Vagina (tissue), 2 donors: ENCODE data around the gene GADD45GIP1. TPM values are rescaled to one million over a fixed set of nuclear protein-coding genes. Genes with fewer than 3 reads are reported as not detected.
A peak's percentile ranks its signal among the peaks of the same experiment; 100 is the strongest.

Experiments
- DNase-seq, 2 donors: peaks; one replicate each; pipeline ENCODE4 v3.0.0-alpha.2; 2017; ENCODE audit errors: extremely low spot score in 2 of 2
- H3K27ac ChIP-seq: fragments of 200-600 bp; sonication (generic); one replicate; pipeline ENCODE4 v1.5.1; 2019
- H3K27me3 ChIP-seq: fragments of 200-600 bp; sonication (generic); one replicate; pipeline ENCODE4 v1.5.1; 2019
- H3K36me3 ChIP-seq, 2 donors: fragments of 200-600 bp; sonication (generic); one replicate each; pipeline ENCODE4 v1.5.1; 2017 to 2019
- H3K4me1 ChIP-seq: fragments of 200-600 bp; sonication (generic); one replicate; pipeline ENCODE4 v1.5.1; 2019
- H3K4me3 ChIP-seq, 2 donors: fragments of 200-600 bp; sonication (generic); 1 replicate in 1 of 2; 2 replicates in 1 of 2; pipeline ENCODE4 v1.5.1; 2016 to 2019
- H3K9me3 ChIP-seq: fragments of 200-600 bp; sonication (generic); one replicate; pipeline ENCODE4 v1.5.1; 2019
- POLR2A ChIP-seq, 2 donors: fragments of 450-650 bp; IDR thresholded peaks; one replicate each; pipeline ENCODE4 v1.6.1; 2017; ENCODE audit warnings: antibody characterized with exemption in 2 of 2, mild to moderate bottlenecking in 2 of 2, moderate library complexity in 2 of 2
- POLR2AphosphoS5 ChIP-seq, 2 donors: sonication (generic); formaldehyde crosslinking; IDR thresholded peaks; one replicate each; pipeline ENCODE4 v1.9.0; 2017; ENCODE audit warnings: antibody characterized with exemption in 2 of 2, mild to moderate bottlenecking in 2 of 2, low read depth in 1 of 2; ENCODE audit not compliant: insufficient read depth in 1 of 2
- intact Hi-C: fragments of 100-400 bp; cut with DNase I; formaldehyde crosslinking; loops from one replicate; pipeline ENCODE4 v1.15.1; 2023
- total RNA-seq: library from RNA; depleted of rRNA; stranded (reverse); fragments of >200 nt; gene quantifications from one replicate; pipeline ENCODE4 v1.2.3, GENCODE V29; 2016
- TF ChIP-seq, protein P1 (sequence below), 3 experiments: fragments of 450-650 bp in 2 of 3; fragments of 200-600 bp in 1 of 3; sonication (generic) in 1 of 3; IDR thresholded peaks; one replicate each; pipeline ENCODE4 v1.5.1; 2017 to 2019; ENCODE audit warnings: antibody characterized with exemption in 3 of 3, mild to moderate bottlenecking in 2 of 3, moderate library complexity in 2 of 3

Gene GADD45GIP1
- total RNA-seq, 1 donor from 2014 or later: 80.3 TPM

DNA sequence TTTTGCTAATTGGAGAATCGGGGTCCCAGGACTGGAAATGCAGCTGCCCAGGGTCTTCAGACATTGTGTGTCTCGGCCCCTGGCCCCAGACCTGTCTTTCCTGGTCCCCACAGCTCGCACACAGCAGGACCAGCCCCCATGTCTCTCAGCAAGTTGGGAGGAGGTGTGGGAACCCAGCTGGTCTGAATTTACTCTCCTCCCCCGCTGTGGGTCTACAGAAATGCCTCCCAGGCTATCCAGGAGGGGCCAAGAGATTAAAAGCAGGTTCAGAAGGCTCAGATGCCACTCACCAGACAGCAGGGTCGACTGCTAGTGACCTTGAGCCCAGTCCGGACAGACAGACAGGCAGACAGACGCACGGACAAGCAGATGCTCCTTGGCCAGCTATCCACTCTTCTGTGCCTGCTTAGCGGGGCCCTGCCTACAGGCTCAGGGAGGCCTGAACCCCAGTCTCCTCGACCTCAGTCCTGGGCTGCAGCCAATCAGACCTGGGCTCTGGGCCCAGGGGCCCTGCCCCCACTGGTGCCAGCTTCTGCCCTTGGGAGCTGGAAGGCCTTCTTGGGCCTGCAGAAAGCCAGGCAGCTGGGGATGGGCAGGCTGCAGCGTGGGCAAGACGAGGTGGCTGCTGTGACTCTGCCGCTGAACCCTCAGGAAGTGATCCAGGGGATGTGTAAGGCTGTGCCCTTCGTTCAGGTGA is 12.4 kb upstream of the GADD45GIP1 start, which contains the start of gene DAND5:
TSS of gene DAND5 (plus strand) at position 285 of the 697 bp plus-strand sequence. CDS start at position 370, 85 bp downstream.
- Histone ChIP-seq H3K9me3 (no peaks in the 10 kb centered on the region), H3K4me3 (no peak within 1 kb of the TSS), H3K27me3 (no peaks in the 10 kb centered on the region), H3K36me3 (no peaks in the 10 kb centered on the region), H3K4me1 (peaks cover 5% of the 10 kb centered on the region), H3K27ac (no peak within 1 kb of the TSS)
- intact Hi-C loops: no loop called here
- DNase-seq: no peak
- no peak for TF ChIP-seq POLR2AphosphoS5 (IDR thresholded peaks at IDR 0.05; ENCODE audit: insufficient read depth in 1 of 2, low read depth in 1 of 2)
- TF ChIP-seq, protein P1, sequence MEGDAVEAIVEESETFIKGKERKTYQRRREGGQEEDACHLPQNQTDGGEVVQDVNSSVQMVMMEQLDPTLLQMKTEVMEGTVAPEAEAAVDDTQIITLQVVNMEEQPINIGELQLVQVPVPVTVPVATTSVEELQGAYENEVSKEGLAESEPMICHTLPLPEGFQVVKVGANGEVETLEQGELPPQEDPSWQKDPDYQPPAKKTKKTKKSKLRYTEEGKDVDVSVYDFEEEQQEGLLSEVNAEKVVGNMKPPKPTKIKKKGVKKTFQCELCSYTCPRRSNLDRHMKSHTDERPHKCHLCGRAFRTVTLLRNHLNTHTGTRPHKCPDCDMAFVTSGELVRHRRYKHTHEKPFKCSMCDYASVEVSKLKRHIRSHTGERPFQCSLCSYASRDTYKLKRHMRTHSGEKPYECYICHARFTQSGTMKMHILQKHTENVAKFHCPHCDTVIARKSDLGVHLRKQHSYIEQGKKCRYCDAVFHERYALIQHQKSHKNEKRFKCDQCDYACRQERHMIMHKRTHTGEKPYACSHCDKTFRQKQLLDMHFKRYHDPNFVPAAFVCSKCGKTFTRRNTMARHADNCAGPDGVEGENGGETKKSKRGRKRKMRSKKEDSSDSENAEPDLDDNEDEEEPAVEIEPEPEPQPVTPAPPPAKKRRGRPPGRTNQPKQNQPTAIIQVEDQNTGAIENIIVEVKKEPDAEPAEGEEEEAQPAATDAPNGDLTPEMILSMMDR (IDR thresholded peaks at IDR 0.05): no peak
- no peak for TF ChIP-seq POLR2A (IDR thresholded peaks at IDR 0.05)

DNA sequence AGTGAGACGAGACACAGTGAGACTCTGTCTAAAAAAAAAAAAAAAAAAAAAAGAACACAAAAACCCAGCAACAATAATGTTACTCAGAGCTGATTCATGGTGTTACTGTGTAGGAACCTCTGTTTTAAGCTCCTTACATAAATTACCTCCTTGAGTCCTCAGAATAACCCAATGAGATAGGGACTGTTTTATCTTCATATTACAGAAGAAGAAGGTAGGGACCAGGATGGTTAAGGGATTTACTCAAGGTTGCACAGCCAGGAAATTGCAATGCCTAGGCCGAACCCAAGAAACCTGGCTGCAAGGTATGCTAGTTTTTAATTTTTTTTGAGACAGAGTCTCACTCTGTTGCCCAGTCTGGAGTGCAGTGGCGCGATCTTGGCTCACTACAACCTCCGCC is 10.9 kb upstream of the GADD45GIP1 start:
- no peaks in the 10 kb centered on the region for H3K9me3 ChIP-seq
- H3K27ac ChIP-seq: no peak overlapping the region
- intact Hi-C loops: no loop called here
- no peaks in the 10 kb centered on the region for H3K36me3 ChIP-seq
- no peak for TF ChIP-seq POLR2A (IDR thresholded peaks at IDR 0.05)
- TF ChIP-seq, protein P1 (IDR thresholded peaks at IDR 0.05): no peak
- H3K4me1 ChIP-seq: peaks cover 5% of the 10 kb centered on the region
- no peak overlapping the region for H3K4me3 ChIP-seq
- H3K27me3 ChIP-seq: no peaks in the 10 kb centered on the region
- DNase-seq: no peak

DNA sequence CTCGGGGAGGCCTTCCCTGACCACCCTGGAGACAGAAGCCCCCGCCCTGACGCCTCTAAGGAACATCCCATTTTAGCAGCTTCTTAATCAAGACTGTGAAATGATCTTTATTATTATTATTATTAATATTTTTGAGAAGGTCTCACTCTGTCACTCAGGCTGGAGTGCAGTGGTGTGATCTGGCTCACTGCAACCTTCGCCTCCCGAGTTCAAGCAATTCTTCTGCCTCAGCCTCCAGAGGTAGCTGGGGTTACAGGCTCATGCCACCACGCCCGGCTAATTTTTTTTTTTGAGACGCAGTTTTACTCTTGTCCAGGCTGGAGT is 8.8 kb upstream of the GADD45GIP1 start:
- TF ChIP-seq, protein P1 (IDR thresholded peaks at IDR 0.05): no peak
- TF ChIP-seq POLR2AphosphoS5 (IDR thresholded peaks at IDR 0.05; ENCODE audit: insufficient read depth in 1 of 2, low read depth in 1 of 2) (no peak), POLR2A (IDR thresholded peaks at IDR 0.05) (no peak)
- Histone ChIP-seq H3K36me3 (no peaks in the 10 kb centered on the region), H3K27ac (peak overlapping the region; percentile 77), H3K4me1 (peaks cover 5% of the 10 kb centered on the region), H3K4me3 (peak overlapping the region in 1 of 2 donors; percentile 47), H3K27me3 (no peaks in the 10 kb centered on the region), H3K9me3 (no peaks in the 10 kb centered on the region)
- intact Hi-C loops: no loop called here
- no peak for DNase-seq

DNA sequence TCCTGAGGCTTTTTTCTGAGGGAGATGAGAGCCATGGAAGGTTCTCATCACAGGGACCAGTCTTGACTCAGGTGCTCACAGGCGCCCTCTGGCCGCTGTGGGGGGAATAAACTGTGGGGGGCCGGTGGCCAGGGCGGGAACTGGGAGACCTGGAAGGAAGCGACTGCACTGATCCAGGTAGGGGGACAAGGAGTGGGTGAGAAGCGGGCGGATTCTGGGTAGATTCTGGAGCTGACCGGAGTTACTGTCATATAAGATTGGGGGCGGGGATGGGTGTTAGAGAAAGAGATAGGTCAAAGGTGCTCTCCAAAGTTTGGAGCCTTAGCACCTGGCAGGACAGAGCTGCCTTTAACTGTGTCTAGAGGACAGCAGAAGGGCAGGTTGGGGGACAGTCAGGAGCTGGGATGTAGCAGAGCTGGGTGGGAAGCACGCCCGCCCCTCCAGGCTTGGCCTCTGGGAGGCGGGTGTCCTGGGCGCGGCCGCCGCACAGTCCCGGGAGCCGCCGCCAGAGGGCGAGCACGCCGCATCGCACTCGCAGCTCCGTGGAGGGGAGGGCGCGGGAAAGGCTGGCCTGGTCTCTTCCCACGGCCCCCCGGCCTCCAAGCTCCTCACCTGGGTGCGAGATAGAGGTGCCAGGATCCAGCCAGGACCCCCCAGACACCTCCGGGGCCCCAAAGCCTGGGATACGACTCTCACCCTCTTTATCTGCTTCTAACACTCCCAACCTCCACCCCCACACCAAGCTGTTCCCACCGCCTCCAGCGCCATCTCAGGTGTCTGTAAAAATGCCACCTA is 8.2 kb upstream of the GADD45GIP1 start:
- intact Hi-C loops: no loop called here
- no peaks in the 10 kb centered on the region for H3K9me3 ChIP-seq
- H3K4me1 ChIP-seq: peaks cover 5% of the 10 kb centered on the region
- no peaks in the 10 kb centered on the region for H3K27me3 ChIP-seq
- no peaks in the 10 kb centered on the region for H3K36me3 ChIP-seq
- no peak for DNase-seq
- TF ChIP-seq POLR2A (IDR thresholded peaks at IDR 0.05) (no peak), POLR2AphosphoS5 (IDR thresholded peaks at IDR 0.05; ENCODE audit: insufficient read depth in 1 of 2, low read depth in 1 of 2) (peak in 1 of 2 donors; percentile 35)
- TF ChIP-seq, protein P1 (IDR thresholded peaks at IDR 0.05): peak; percentile 60 to 93 (median 88)
- peak overlapping the region; percentile 77 for H3K27ac ChIP-seq
- peak overlapping the region; percentile 36 to 47 for H3K4me3 ChIP-seq

DNA sequence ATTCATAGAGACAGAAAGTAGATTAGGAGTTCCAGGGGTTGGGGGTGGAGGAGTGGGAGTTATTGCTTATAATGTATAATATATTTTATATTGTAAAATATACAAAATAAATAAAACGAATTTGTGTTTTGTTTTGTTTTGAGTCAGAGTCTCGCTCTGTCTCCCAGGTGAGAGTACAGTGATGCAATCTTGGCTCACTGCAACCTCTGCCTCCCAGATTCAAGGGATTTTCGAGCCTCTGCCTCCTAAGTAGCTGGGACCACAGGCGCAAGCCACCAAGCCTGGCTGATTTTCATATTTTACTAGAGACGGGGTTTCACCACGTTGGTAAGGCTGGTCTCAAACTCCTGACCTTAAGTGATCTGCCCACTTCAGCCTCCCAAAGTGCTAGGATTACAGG is 2.5 kb upstream of the GADD45GIP1 start:
- H3K27ac ChIP-seq: no peak overlapping the region
- TF ChIP-seq POLR2A (IDR thresholded peaks at IDR 0.05): no peak
- no peak for TF ChIP-seq POLR2AphosphoS5 (IDR thresholded peaks at IDR 0.05; ENCODE audit: insufficient read depth in 1 of 2, low read depth in 1 of 2)
- TF ChIP-seq, protein P1 (IDR thresholded peaks at IDR 0.05): no peak
- no peak overlapping the region for H3K4me3 ChIP-seq
- intact Hi-C loops: no loop called here
- H3K9me3 ChIP-seq: no peaks in the 10 kb centered on the region
- no peak for DNase-seq
- peaks cover 27% of the 10 kb centered on the region for H3K4me1 ChIP-seq
- H3K27me3 ChIP-seq: no peaks in the 10 kb centered on the region
- H3K36me3 ChIP-seq: peaks cover 0 to under 1% of the 10 kb centered on the region in 2 donors
